Keratinocyte (primary cell): ENCODE results near the gene KDM3A. TPM values are rescaled to one million over a fixed set of nuclear protein-coding genes. Genes with fewer than 3 reads are reported as not detected.

Experiments
- DNase-seq: peaks from one replicate; pipeline ENCODE4 v3.0.0-alpha.2; 2011; ENCODE audit warnings: low read depth, missing footprints, low spot score
- FAIRE-seq: peaks from 2 replicates; lab custom pipeline; 2011; peaks lifted over from hg19 to GRCh38; lab: Jason Lieb, UNC
- H2AFZ ChIP-seq: 2 replicates; pipeline ENCODE4 v1.6.0; 2012; ENCODE audit warnings: low read length, control low read depth, inconsistent platforms; ENCODE audit not compliant: control insufficient read depth
- H3K27ac ChIP-seq: 2 replicates; pipeline ENCODE4 v1.5.1; 2011; ENCODE audit warnings: low read length; ENCODE audit not compliant: control insufficient read depth, insufficient read depth
- H3K27me3 ChIP-seq: 3 replicates; pipeline ENCODE4 v1.6.0; 2011; ENCODE audit warnings: low read length; ENCODE audit not compliant: control insufficient read depth, insufficient read depth; ENCODE audit errors: extremely low read depth
- H3K36me3 ChIP-seq, 2 experiments: 2 replicates in 1 of 2; 3 replicates in 1 of 2; pipeline ENCODE4 v1.5.1; 2011; ENCODE audit warnings: low read length in 2 of 2, mild to moderate bottlenecking in 1 of 2; ENCODE audit not compliant: control insufficient read depth in 2 of 2, insufficient read depth in 2 of 2; ENCODE audit errors: extremely low read depth in 1 of 2
- H3K4me1 ChIP-seq: 3 replicates; pipeline ENCODE4 v1.5.1; 2011; ENCODE audit warnings: low read length; ENCODE audit not compliant: control insufficient read depth, insufficient read depth; ENCODE audit errors: extremely low read depth
- H3K4me2 ChIP-seq: 3 replicates; pipeline ENCODE4 v1.6.0; 2011; ENCODE audit warnings: low read depth, low read length; ENCODE audit not compliant: control insufficient read depth, insufficient read depth; ENCODE audit errors: extremely low read depth
- H3K4me3 ChIP-seq, 3 experiments: fragments of 200-600 bp in 1 of 3; sonication (generic) in 1 of 3; 2 replicates in 2 of 3; 3 replicates in 1 of 3; pipeline ENCODE4 v1.5.1; 2011 to 2016; ENCODE audit warnings: low read length in 3 of 3, mild to moderate bottlenecking in 3 of 3, control low read depth in 2 of 3, inconsistent platforms in 1 of 3, low read depth in 1 of 3, mixed read lengths in 1 of 3, mixed run types in 1 of 3, moderate library complexity in 1 of 3; ENCODE audit not compliant: control insufficient read depth in 2 of 3, insufficient read depth in 2 of 3; ENCODE audit errors: extremely low read depth in 1 of 3
- H3K79me2 ChIP-seq: 2 replicates; pipeline ENCODE4 v1.6.0; 2012; ENCODE audit warnings: low read length; ENCODE audit not compliant: control insufficient read depth, insufficient read depth
- H3K9ac ChIP-seq: 3 replicates; pipeline ENCODE4 v1.6.0; 2011; ENCODE audit warnings: low read length; ENCODE audit not compliant: control insufficient read depth, insufficient read depth; ENCODE audit errors: extremely low read depth
- H3K9me1 ChIP-seq: 3 replicates; pipeline ENCODE4 v1.6.0; 2011; ENCODE audit warnings: low read length; ENCODE audit not compliant: control insufficient read depth, insufficient read depth; ENCODE audit errors: extremely low read depth
- H3K9me3 ChIP-seq: 2 replicates; pipeline ENCODE4 v1.5.1; 2012; ENCODE audit warnings: low read depth, low read length; ENCODE audit not compliant: control insufficient read depth
- H4K20me1 ChIP-seq: 3 replicates; pipeline ENCODE4 v1.6.0; 2011; ENCODE audit warnings: low read length; ENCODE audit not compliant: control insufficient read depth, insufficient read depth; ENCODE audit errors: extremely low read depth
- CTCF ChIP-seq, 3 experiments: IDR thresholded peaks in 1 of 3; conservative IDR thresholded peaks in 1 of 3; optimal IDR thresholded peaks in 1 of 3; 2 replicates in 2 of 3; 3 replicates in 1 of 3; pipeline versions ENCODE3 to v1.5.1; 2011; ENCODE audit warnings: low read length in 3 of 3, mild to moderate bottlenecking in 3 of 3, moderate library complexity in 2 of 3, control low read depth in 1 of 3, inconsistent platforms in 1 of 3; ENCODE audit not compliant: insufficient read depth in 2 of 3; ENCODE audit errors: extremely low read depth in 1 of 3
- EZH2 ChIP-seq: IDR thresholded peaks from one replicate; pipeline ENCODE4 v1.6.1; 2012; ENCODE audit warnings: inconsistent platforms, mild to moderate bottlenecking, low read length, moderate library complexity
- dilution Hi-C: fragments of 300-500 bp; cut with MboI; formaldehyde crosslinking; loops from one replicate; pipeline ENCODE4 v1.7.0; 2020; ENCODE audit warnings: low sequenced_read_pairs; ENCODE audit not compliant: extremely low pct_ligation_motif_present
- polyA plus RNA-seq, 5 experiments: library from polyadenylated mRNA; depleted of rRNA in 3 of 5; stranded (reverse) in 3 of 5; stranded (forward) in 1 of 5; unstranded in 1 of 5; fragments of >200 nt; gene quantifications; 1 replicate in 1 of 5; 2 replicates in 3 of 5; 3 replicates in 1 of 5; pipeline versions ENCODE4 v1.2.1 to v1.2.3, GENCODE V29; 2011 to 2012; ENCODE audit warnings: missing spikeins in 2 of 5, low read depth in 1 of 5, low replicate concordance in 1 of 5

Gene KDM3A
- polyA plus RNA-seq, 1 donor (not counting 4 experiments of a cell fraction or from before 2014, with no cell fraction given) = 32.9 TPM

GRCh38 chr2:86416146-86416545, 25.0 kb upstream of the KDM3A start:
- no peak overlapping the region for H3K4me3 ChIP-seq
- H3K4me1 ChIP-seq = peaks cover 8% of the 10 kb centered on the region
- no peak for FAIRE-seq
- no peaks in the 10 kb centered on the region for H3K9me1 ChIP-seq
- TF ChIP-seq EZH2 (no peak), CTCF (optimal IDR thresholded peaks at IDR 0.05 in 1 of 3, IDR thresholded peaks at IDR 0.05 in 1 of 3, conservative IDR thresholded peaks at IDR 0.05 in 1 of 3; ENCODE audit: extremely low read depth in 1 of 3, insufficient read depth in 2 of 3, low read length in 3 of 3) (no peak)
- H3K27me3 ChIP-seq = no peaks in the 10 kb centered on the region
- no peak for DNase-seq
- H4K20me1 ChIP-seq = no peaks in the 10 kb centered on the region
- no peaks in the 10 kb centered on the region for H3K79me2 ChIP-seq
- H3K4me2 ChIP-seq = no peak overlapping the region
- H3K9me3 ChIP-seq = no peaks in the 10 kb centered on the region
- no peak overlapping the region for H3K27ac ChIP-seq
- H2AFZ ChIP-seq = no peak overlapping the region
- dilution Hi-C loops = no loop called here
- H3K9ac ChIP-seq = no peak overlapping the region
- no peaks in the 10 kb centered on the region for H3K36me3 ChIP-seq

GRCh38 chr2:86417961-86418360, 23.2 kb upstream of the KDM3A start:
- Histone ChIP-seq H3K9me1 (no peaks in the 10 kb centered on the region), H3K27ac (no peak overlapping the region), H2AFZ (peak overlapping the region; percentile 59), H3K79me2 (no peaks in the 10 kb centered on the region), H3K4me1 (peaks cover 8% of the 10 kb centered on the region), H3K9me3 (no peaks in the 10 kb centered on the region), H3K4me3 (no peak overlapping the region), H3K4me2 (no peak overlapping the region), H4K20me1 (no peaks in the 10 kb centered on the region), H3K36me3 (no peaks in the 10 kb centered on the region), H3K27me3 (no peaks in the 10 kb centered on the region), H3K9ac (no peak overlapping the region)
- DNase-seq = no peak
- dilution Hi-C loops = no loop called here
- FAIRE-seq = peak; percentile 88
- TF ChIP-seq EZH2 (no peak), CTCF (optimal IDR thresholded peaks at IDR 0.05 in 1 of 3, IDR thresholded peaks at IDR 0.05 in 1 of 3, conservative IDR thresholded peaks at IDR 0.05 in 1 of 3; ENCODE audit: extremely low read depth in 1 of 3, insufficient read depth in 2 of 3, low read length in 3 of 3) (no peak)
